Psoas muscle (tissue), 8 donors: ENCODE data around the gene NHP2. TPM values are rescaled to one million over a fixed set of nuclear protein-coding genes. Genes with fewer than 3 reads are reported as not detected.

ENCODE experiments used
- ATAC-seq, 4 donors: fragments of 200-7000 bp; cut with Tn5 transposase; one replicate each; pipeline ENCODE4 v1.9.1; 2020; ENCODE audit warnings: moderate library complexity in 3 of 4, mild to moderate bottlenecking in 2 of 4
- DNase-seq, 2 donors: peaks; one replicate each; pipeline ENCODE4 v3.0.0-alpha.2; 2020
- H3K27ac ChIP-seq: fragments of 200-600 bp; one replicate; pipeline ENCODE4 v1.8.0; 2022
- H3K27me3 ChIP-seq, 3 donors: fragments of 200-600 bp in 1 of 3; one replicate each; pipeline versions ENCODE4 v1.6.1 to v1.8.0; 2013 to 2022; ENCODE audit warnings: low read length in 2 of 3, mild to moderate bottlenecking in 2 of 3, moderate library complexity in 1 of 3; ENCODE audit not compliant: insufficient read depth in 3 of 3
- H3K36me3 ChIP-seq, 2 donors: fragments of 200-600 bp in 1 of 2; one replicate each; pipeline versions ENCODE4 v1.6.1 to v1.8.0; 2013 to 2022; ENCODE audit warnings: low read depth in 1 of 2, mild to moderate bottlenecking in 1 of 2, moderate library complexity in 1 of 2; ENCODE audit not compliant: insufficient read depth in 1 of 2
- H3K4me1 ChIP-seq: fragments of 200-600 bp; one replicate; pipeline ENCODE4 v1.8.0; 2022
- H3K4me3 ChIP-seq: fragments of 200-600 bp; one replicate; pipeline ENCODE4 v1.8.0; 2022; ENCODE audit warnings: mild to moderate bottlenecking
- H3K9me3 ChIP-seq: fragments of 200-600 bp; one replicate; pipeline ENCODE4 v1.8.0; 2022
- CTCF ChIP-seq: fragments of 200-600 bp; IDR thresholded peaks from one replicate; pipeline ENCODE4 v1.8.0; 2022; ENCODE audit warnings: antibody characterized with exemption
- WGBS, 3 donors: extraction: QIAGEN DNeasy Blood & Tissue Kit; methylation state at CpG; one replicate each; pipeline versions ENCODE4 v1.1.6 to v1.1.7; 2013; 5-methylcytosine and 5-hydroxymethylcytosine counted together
- intact Hi-C, 2 donors: fragments of 100-400 bp; cut with DNase I; formaldehyde crosslinking; loops; one replicate each; pipeline versions ENCODE4 v1.11.0 to v1.14.2; 2022
- polyA plus RNA-seq, 3 donors: library from polyadenylated mRNA; stranded (reverse); fragments of 200-250 nt; gene quantifications; one replicate each; pipeline ENCODE4 v1.2.3, GENCODE V29; 2013
- total RNA-seq, 4 donors: library from RNA; stranded (reverse); fragmentation: NEBNext Ultra II Directional in 2 of 4; extraction: Animal tissue kit (Norgen Biotek cat#: 25700) in 2 of 4; gene quantifications; one replicate each; pipeline versions ENCODE4 v1.2.1 to v1.2.4, GENCODE V29; 2021 to 2023
- donor health status: healthy with polysubstance abuse.
- donor health status: DM: no; HTN: no; CAD: no; lungs with moderate emphysema.
- donor health status: Bipolar disorder and iron deficiency.
- donor health status: healthy.
- donor health status: DM: yes; HTN: yes; CAD: no.
- donor health status: DM: no; HTN: no; CAD: no.
- donor health status: DM: no; HTN: no; CAD: no.
- donor health status: DM: yes; HTN: yes; CAD: no.

The NHP2 gene
- total and polyA plus RNA-seq, 7 donors, result 86.9 to 301 (median 131) TPM

GRCh38 chr5:178126556-178126955, 27.1 kb downstream of the NHP2 start:
- ATAC-seq (no peak), DNase-seq (peak in 1 of 2 donors; percentile 12)
- no peak overlapping the region for H3K4me3 ChIP-seq
- TF ChIP-seq CTCF, result no peak
- no peaks in the 10 kb centered on the region for H3K27me3 ChIP-seq
- peaks cover 32% of the 10 kb centered on the region for H3K4me1 ChIP-seq
- H3K27ac ChIP-seq, result no peak overlapping the region
- H3K9me3 ChIP-seq, result no peaks in the 10 kb centered on the region
- 83 to 85% (median 84%) methylated on average over 3 of the region's 3 CpGs for WGBS, 3 donors
- intact Hi-C loops, result no loop called here
- H3K36me3 ChIP-seq, result no peaks in the 10 kb centered on the region

GRCh38 chr5:178125253-178125906, 28.3 kb downstream of the NHP2 start:
- peak in 1 of 2 donors; percentile 59 for DNase-seq
- H3K4me1 ChIP-seq, result peaks cover 42% of the 10 kb centered on the region
- no peaks in the 10 kb centered on the region for H3K36me3 ChIP-seq
- no peaks in the 10 kb centered on the region for H3K27me3 ChIP-seq
- intact Hi-C loops, result no loop called here
- no peak overlapping the region for H3K4me3 ChIP-seq
- no peak for ATAC-seq
- H3K27ac ChIP-seq, result no peak overlapping the region
- no peak for TF ChIP-seq CTCF
- WGBS, 3 donors, result 72 to 77% (median 73%) methylated on average over 10 of the region's 10 CpGs
- no peaks in the 10 kb centered on the region for H3K9me3 ChIP-seq

GRCh38 chr5:178123966-178124925, 29.4 kb downstream of the NHP2 start:
- no peak for TF ChIP-seq CTCF
- H3K4me1 ChIP-seq, result peaks cover 46% of the 10 kb centered on the region
- WGBS, 3 donors, result 77 to 86% (median 79%) methylated on average over 14 to 18 of the region's 18 CpGs
- ATAC-seq (no peak), DNase-seq (no peak)
- no peaks in the 10 kb centered on the region for H3K9me3 ChIP-seq
- intact Hi-C loops, result no loop called here
- no peak overlapping the region for H3K4me3 ChIP-seq
- no peak overlapping the region for H3K27ac ChIP-seq
- no peaks in the 10 kb centered on the region for H3K27me3 ChIP-seq
- no peaks in the 10 kb centered on the region for H3K36me3 ChIP-seq

GRCh38 chr5:178123094-178123965, 30.4 kb downstream of the NHP2 start:
- ATAC-seq (no peak), DNase-seq (no peak)
- Histone ChIP-seq H3K36me3 (no peaks in the 10 kb centered on the region), H3K27ac (no peak overlapping the region), H3K27me3 (no peaks in the 10 kb centered on the region), H3K9me3 (no peaks in the 10 kb centered on the region), H3K4me1 (peaks cover 46% of the 10 kb centered on the region), H3K4me3 (peak overlapping the region; percentile 65)
- 79 to 89% (median 83%) methylated on average over 13 of the region's 13 CpGs for WGBS, 3 donors
- no peak for TF ChIP-seq CTCF
- intact Hi-C loops, result no loop called here
